Right lobe of liver (tissue), 4 donors: ENCODE measurements around the gene TRIM74.
"Not testable (repeated sequence)": the region's sequence is repeated elsewhere in the genome, so short reads cannot be mapped to it uniquely, and the experiment has no call there.

Source experiments
- CTCF ChIP-seq, 4 donors: fragments of 200-600 bp in 3 of 4; fragments of 450-650 bp in 1 of 4; IDR thresholded peaks; one replicate each; pipeline versions ENCODE4 v1.5.1 to v1.8.0; 2016 to 2022; ENCODE audit warnings: antibody characterized with exemption in 4 of 4, mild to moderate bottlenecking in 2 of 4
- POLR2A ChIP-seq: fragments of 450-650 bp; IDR thresholded peaks from one replicate; pipeline ENCODE4 v1.6.1; 2017; ENCODE audit warnings: antibody characterized with exemption, mild to moderate bottlenecking
- donor health status: DM: no; HTN: no; CAD: no.
- donor health status: DM: no; HTN: no; CAD: no.
- donor health status: DM: no; HTN: yes; CAD: no.

GRCh38 chr7:73006491-73006890, 37.2 kb upstream of the TRIM74 start:
- not testable (repeated sequence) for TF ChIP-seq CTCF (IDR thresholded peaks at IDR 0.05); POLR2A
